ENCODE results near the gene AHCY. TPM values are rescaled to one million over a fixed set of nuclear protein-coding genes. Genes with fewer than 3 reads are reported as not detected.

AHCY gene
- total and polyA plus RNA-seq, 8 donors: 32.7 to 126 (median 90.9) TPM

- Histone ChIP-seq H3K4me1 (peaks cover 0 to 11% (median 0%) of the 10 kb centered on the region in 4 donors), H3K27me3 (no peaks in the 10 kb centered on the region), H3K9me3 (no peaks in the 10 kb centered on the region), H3K36me3 (no peaks in the 10 kb centered on the region), H3K27ac (no peak overlapping the region), H3K4me3 (no peak overlapping the region)
- intact Hi-C loops (cut with DNase I; ENCODE audit: low total_unique reads): no loop called here
- no peak for TF ChIP-seq POLR2A (IDR thresholded peaks at IDR 0.05)
- TF ChIP-seq EP300 (IDR thresholded peaks at IDR 0.05): no peak
- TF ChIP-seq CTCF (IDR thresholded peaks at IDR 0.05): no peak
- no peak for TF ChIP-seq POLR2AphosphoS5 (IDR thresholded peaks at IDR 0.05)
- DNase-seq: no peak
Observed at GRCh38 chr20:34250005-34250404, 53.1 kb downstream of the AHCY start.

- no peaks in the 10 kb centered on the region for H3K27me3 ChIP-seq
- peak in 1 of 2 donors; percentile 26 for DNase-seq
- H3K36me3 ChIP-seq: no peaks in the 10 kb centered on the region
- peaks cover 0 to 11% (median 0%) of the 10 kb centered on the region in 4 donors for H3K4me1 ChIP-seq
- no peak for TF ChIP-seq POLR2A (IDR thresholded peaks at IDR 0.05)
- no peak for TF ChIP-seq CTCF (IDR thresholded peaks at IDR 0.05)
- TF ChIP-seq POLR2AphosphoS5 (IDR thresholded peaks at IDR 0.05): no peak
- no peak for TF ChIP-seq EP300 (IDR thresholded peaks at IDR 0.05)
- H3K9me3 ChIP-seq: no peaks in the 10 kb centered on the region
- H3K4me3 ChIP-seq: no peak overlapping the region
- intact Hi-C loops (cut with DNase I; ENCODE audit: low total_unique reads): no loop called here
- 64 to 70% (median 66%) methylated on average over 6 of the region's 6 CpGs for WGBS, 5 donors
- no peak overlapping the region for H3K27ac ChIP-seq
Observed at GRCh38 chr20:34249291-34249690, 53.9 kb downstream of the AHCY start.

- Histone ChIP-seq H3K4me3 (no peak overlapping the region), H3K9me3 (no peaks in the 10 kb centered on the region), H3K27ac (no peak overlapping the region), H3K27me3 (no peaks in the 10 kb centered on the region), H3K4me1 (peaks cover 0 to 11% (median 0%) of the 10 kb centered on the region in 4 donors), H3K36me3 (no peaks in the 10 kb centered on the region)
- DNase-seq: no peak
- intact Hi-C loops (cut with DNase I; ENCODE audit: low total_unique reads): no loop called here
- 74 to 96% (median 88%) methylated on average over 2 of the region's 2 CpGs for WGBS, 5 donors
- TF ChIP-seq EP300 (IDR thresholded peaks at IDR 0.05) (no peak), POLR2AphosphoS5 (IDR thresholded peaks at IDR 0.05) (no peak), POLR2A (IDR thresholded peaks at IDR 0.05) (no peak), CTCF (IDR thresholded peaks at IDR 0.05) (no peak)
Observed at GRCh38 chr20:34246126-34246626, 57.0 kb downstream of the AHCY start.

- H3K4me3 ChIP-seq: no peak overlapping the region
- H3K4me1 ChIP-seq: no peaks in the 10 kb centered on the region
- 88 to 92% (median 90%) methylated on average over 3 of the region's 3 CpGs for WGBS, 5 donors
- intact Hi-C loops (cut with DNase I; ENCODE audit: low total_unique reads): no loop called here
- H3K36me3 ChIP-seq: no peaks in the 10 kb centered on the region
- no peaks in the 10 kb centered on the region for H3K27me3 ChIP-seq
- TF ChIP-seq POLR2A (IDR thresholded peaks at IDR 0.05) (no peak), CTCF (IDR thresholded peaks at IDR 0.05) (no peak), EP300 (IDR thresholded peaks at IDR 0.05) (no peak), POLR2AphosphoS5 (IDR thresholded peaks at IDR 0.05) (no peak)
- no peak overlapping the region for H3K27ac ChIP-seq
- peaks cover 0 to 4% (median 1%) of the 10 kb centered on the region in 4 donors for H3K9me3 ChIP-seq
- DNase-seq: no peak
Observed at GRCh38 chr20:34243377-34243776, 59.8 kb downstream of the AHCY start.

All from stomach (tissue), 9 donors.